Neural progenitor cell (in vitro differentiated cells): ENCODE results near the gene C19orf25.

Experiments used
- CTCF ChIP-seq: fragments of 200-600 bp; sonication (generic); IDR thresholded peaks from 2 replicates; pipeline ENCODE4 v1.5.1; 2017; ENCODE audit warnings: antibody characterized with exemption, mild to moderate bottlenecking
- EZH2 ChIP-seq: fragments of 200-600 bp; sonication (generic); IDR thresholded peaks from 2 replicates; pipeline ENCODE4 v1.6.1; 2017; ENCODE audit warnings: antibody characterized with exemption, mild to moderate bottlenecking, moderate library complexity
- EZH2phosphoT487 ChIP-seq: fragments of 200-600 bp; sonication (generic); IDR thresholded peaks from 2 replicates; pipeline ENCODE4 v1.6.1; 2017; ENCODE audit warnings: antibody characterized with exemption

GRCh38 chr19:1434040-1434366 lies 45.0 kb downstream of the C19orf25 start:
- TF ChIP-seq CTCF, result no peak
- no peak for TF ChIP-seq EZH2
- TF ChIP-seq EZH2phosphoT487, result no peak
